Mucosa of descending colon (tissue), 3 donors: ENCODE results near the gene C16orf78. TPM values are rescaled to one million over a fixed set of nuclear protein-coding genes. Genes with fewer than 3 reads are reported as not detected.

Experiments used
- ATAC-seq: fragments of 200-7000 bp; cut with Tn5 transposase; one replicate; pipeline ENCODE4 v1.9.1; 2020; ENCODE audit warnings: mild to moderate bottlenecking, moderate library complexity
- DNase-seq, 3 donors: peaks; one replicate each; pipeline ENCODE4 v3.0.0-alpha.2; 2020
- H3K36me3 ChIP-seq: fragments of 200-600 bp; one replicate; pipeline ENCODE4 v1.8.0; 2021; ENCODE audit warnings: low read depth, mild to moderate bottlenecking
- H3K4me1 ChIP-seq: fragments of 200-600 bp; one replicate; pipeline ENCODE4 v1.8.0; 2021; ENCODE audit warnings: low read depth, mild to moderate bottlenecking
- H3K4me3 ChIP-seq: fragments of 200-600 bp; one replicate; pipeline ENCODE4 v1.8.0; 2021; ENCODE audit warnings: mild to moderate bottlenecking
- H3K9me3 ChIP-seq: fragments of 200-600 bp; one replicate; pipeline ENCODE4 v1.8.0; 2021; ENCODE audit warnings: mild to moderate bottlenecking
- intact Hi-C, 2 donors: fragments of 100-400 bp; cut with DNase I in 1 of 2; cut with micrococcal nuclease in 1 of 2; formaldehyde crosslinking; loops; one replicate each; pipeline versions ENCODE4 v1.11.0 to v1.11.1; 2022; cut with DNase I, micrococcal nuclease
- total RNA-seq, 3 donors: library from RNA; stranded (reverse); fragmentation: NEBNext Ultra II Directional in 2 of 3; extraction: Animal tissue kit (Norgen Biotek cat#: 25700) in 2 of 3; gene quantifications; one replicate each; pipeline versions ENCODE4 v1.2.1 to v1.2.4, GENCODE V29; 2021 to 2023
- TF ChIP-seq, protein P1 (sequence below): fragments of 200-600 bp; IDR thresholded peaks from one replicate; pipeline ENCODE4 v1.8.0; 2022; ENCODE audit warnings: antibody characterized with exemption, mild to moderate bottlenecking
- donor health status: DM: no; HTN: no; CAD: no; lungs with moderate emphysema.
- donor health status: DM: no; HTN: no; CAD: no.
- donor health status: DM: no; HTN: yes; CAD: no.

Gene C16orf78
- total RNA-seq, 3 donors from 2014 or later: not detected

DNA sequence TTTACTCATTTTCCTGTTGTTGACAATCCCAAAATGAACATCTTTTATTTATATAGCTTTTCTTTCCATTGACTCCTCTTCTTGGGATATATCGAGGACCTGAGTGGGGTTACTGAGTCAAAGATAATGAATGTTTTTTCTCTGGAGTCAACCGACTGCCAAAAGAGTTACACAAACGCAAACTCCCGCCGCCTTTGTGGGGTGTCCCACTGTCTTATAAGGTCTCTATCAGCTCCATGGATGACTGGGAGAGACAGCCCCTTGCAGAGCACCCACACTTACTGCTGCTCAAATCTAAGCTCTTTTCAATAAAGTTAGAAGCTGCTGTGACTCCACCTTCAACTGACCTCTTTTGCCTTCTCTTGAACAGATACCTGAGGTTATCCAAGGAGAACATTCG is 25.2 kb downstream of the C16orf78 start:
- TF ChIP-seq, protein P1, sequence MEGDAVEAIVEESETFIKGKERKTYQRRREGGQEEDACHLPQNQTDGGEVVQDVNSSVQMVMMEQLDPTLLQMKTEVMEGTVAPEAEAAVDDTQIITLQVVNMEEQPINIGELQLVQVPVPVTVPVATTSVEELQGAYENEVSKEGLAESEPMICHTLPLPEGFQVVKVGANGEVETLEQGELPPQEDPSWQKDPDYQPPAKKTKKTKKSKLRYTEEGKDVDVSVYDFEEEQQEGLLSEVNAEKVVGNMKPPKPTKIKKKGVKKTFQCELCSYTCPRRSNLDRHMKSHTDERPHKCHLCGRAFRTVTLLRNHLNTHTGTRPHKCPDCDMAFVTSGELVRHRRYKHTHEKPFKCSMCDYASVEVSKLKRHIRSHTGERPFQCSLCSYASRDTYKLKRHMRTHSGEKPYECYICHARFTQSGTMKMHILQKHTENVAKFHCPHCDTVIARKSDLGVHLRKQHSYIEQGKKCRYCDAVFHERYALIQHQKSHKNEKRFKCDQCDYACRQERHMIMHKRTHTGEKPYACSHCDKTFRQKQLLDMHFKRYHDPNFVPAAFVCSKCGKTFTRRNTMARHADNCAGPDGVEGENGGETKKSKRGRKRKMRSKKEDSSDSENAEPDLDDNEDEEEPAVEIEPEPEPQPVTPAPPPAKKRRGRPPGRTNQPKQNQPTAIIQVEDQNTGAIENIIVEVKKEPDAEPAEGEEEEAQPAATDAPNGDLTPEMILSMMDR: no peak
- no peak overlapping the region for H3K4me3 ChIP-seq
- no peaks in the 10 kb centered on the region for H3K9me3 ChIP-seq
- no peaks in the 10 kb centered on the region for H3K4me1 ChIP-seq
- H3K36me3 ChIP-seq: no peaks in the 10 kb centered on the region
- DNase-seq (no peak), ATAC-seq (no peak)
- intact Hi-C loops: no loop called here

DNA sequence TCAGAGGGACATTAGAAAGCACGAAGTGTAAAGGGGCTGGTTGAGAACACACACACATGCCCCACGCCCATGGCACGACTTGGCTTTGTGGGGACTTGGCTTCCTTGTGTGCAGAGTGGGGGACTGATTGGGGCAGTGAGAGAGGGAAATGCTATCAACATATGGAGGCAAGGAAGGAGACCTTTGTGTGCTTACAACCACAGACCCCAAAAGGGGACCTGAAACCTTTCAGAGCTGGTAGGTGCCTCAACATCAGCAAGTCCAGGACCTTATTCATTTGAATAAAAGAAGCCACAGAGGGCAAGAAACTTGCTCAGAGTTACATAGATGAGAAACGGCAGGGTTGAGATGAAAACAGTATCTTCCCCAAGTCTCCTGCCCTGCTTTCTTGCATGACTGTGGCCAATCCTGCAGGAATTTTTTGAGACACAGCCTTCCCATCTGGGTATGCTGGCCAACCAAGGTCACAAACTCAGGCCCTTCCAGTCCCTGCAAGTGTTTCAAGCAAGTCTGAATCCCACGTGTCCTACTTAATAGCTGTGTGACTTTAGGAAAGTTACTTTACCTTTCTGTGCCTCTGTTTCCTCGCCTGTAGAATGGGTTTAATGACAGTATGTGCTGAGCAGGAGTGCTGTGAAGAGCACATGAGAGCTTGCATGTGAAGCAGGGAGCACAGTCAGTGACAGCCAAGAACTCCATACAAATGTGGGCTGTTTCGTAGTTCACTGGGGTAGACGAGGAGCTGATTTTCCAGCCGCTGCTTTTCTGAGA is 26.2 kb downstream of the C16orf78 start:
- H3K4me1 ChIP-seq: no peaks in the 10 kb centered on the region
- no peak overlapping the region for H3K4me3 ChIP-seq
- intact Hi-C loops: no loop called here
- peak in 1 of 3 donors; percentile 4 for DNase-seq
- TF ChIP-seq, protein P1: no peak
- peak; percentile 44 for ATAC-seq
- H3K36me3 ChIP-seq: no peaks in the 10 kb centered on the region
- no peaks in the 10 kb centered on the region for H3K9me3 ChIP-seq

DNA sequence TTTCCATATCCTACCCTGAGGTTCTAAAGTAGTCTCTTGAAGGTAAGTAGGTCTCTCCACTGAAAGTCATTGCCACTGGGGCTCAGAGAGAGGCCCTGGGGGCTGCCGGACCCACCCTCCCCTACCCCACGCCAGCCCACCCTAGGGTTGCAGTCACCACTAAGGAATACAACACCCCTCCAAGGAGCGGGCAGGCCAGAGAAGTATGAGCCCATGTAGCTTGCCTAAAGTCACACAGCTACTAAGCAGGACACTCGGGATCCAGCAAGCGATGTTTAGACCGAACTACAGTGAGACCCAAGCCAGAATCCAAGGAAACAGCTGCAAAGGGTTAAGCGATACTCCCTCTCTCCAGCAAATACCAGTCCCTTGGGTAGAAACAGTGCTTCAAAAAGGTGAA is 27.0 kb downstream of the C16orf78 start:
- Histone ChIP-seq H3K36me3 (no peaks in the 10 kb centered on the region), H3K9me3 (no peaks in the 10 kb centered on the region), H3K4me1 (no peaks in the 10 kb centered on the region), H3K4me3 (no peak overlapping the region)
- intact Hi-C loops: no loop called here
- DNase-seq (no peak), ATAC-seq (no peak)
- TF ChIP-seq, protein P1: no peak

DNA sequence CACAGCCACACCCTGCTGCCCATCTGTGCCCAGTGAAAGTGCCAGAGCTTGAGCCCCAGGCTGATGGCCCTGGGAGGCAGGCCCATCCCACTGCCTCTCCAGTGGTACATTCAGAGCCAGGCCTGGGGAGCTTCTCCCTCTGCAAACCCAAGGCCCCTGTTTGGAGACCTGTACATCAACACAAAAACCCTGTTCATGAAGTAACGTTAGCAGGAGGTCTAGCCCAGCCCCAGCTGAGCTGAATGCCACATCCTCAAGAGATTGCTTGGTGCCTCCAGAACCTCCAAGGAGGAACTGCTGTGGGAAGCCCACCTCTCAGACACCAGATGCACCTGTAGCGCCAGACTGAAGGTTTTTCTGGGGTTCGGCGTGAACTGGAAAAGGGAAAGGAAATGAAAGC is 31.5 kb downstream of the C16orf78 start:
- intact Hi-C loops: loop anchor here in 1 of 2 donors (5.0 kb wide), 1 partner anchor 517 kb away; no protein-coding TSS in a partner anchor
- TF ChIP-seq, protein P1: no peak
- no peak overlapping the region for H3K4me3 ChIP-seq
- H3K4me1 ChIP-seq: no peaks in the 10 kb centered on the region
- no peak for ATAC-seq
- no peaks in the 10 kb centered on the region for H3K9me3 ChIP-seq
- no peak for DNase-seq
- no peaks in the 10 kb centered on the region for H3K36me3 ChIP-seq

DNA sequence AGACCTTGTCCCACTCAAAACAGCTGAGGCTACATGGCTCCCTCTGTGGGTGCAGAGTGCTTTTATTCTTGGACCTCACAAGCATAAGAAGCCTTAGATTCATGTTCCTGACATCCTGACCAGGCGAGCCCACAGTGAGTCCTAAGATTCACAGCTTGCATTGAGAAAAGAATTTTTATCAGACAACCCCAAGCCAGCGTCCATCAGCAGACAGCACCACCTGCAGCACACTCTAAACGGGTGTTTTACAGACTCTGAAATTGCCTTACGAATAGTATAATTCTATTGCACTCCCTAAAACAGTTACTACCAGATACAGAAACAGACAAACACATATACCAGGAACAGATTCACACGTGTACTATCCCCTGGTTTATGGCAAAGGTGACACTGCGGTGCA is 31.9 kb downstream of the C16orf78 start:
- no peaks in the 10 kb centered on the region for H3K9me3 ChIP-seq
- H3K4me1 ChIP-seq: no peaks in the 10 kb centered on the region
- H3K36me3 ChIP-seq: no peaks in the 10 kb centered on the region
- ATAC-seq: no peak
- DNase-seq: no peak
- intact Hi-C loops: loop anchor here in 1 of 2 donors (5.0 kb wide), 1 partner anchor 517 kb away; no protein-coding TSS in a partner anchor
- TF ChIP-seq, protein P1: no peak
- H3K4me3 ChIP-seq: no peak overlapping the region
